ENCODE results near the gene CDH15.
A peak's percentile ranks its signal among the peaks of the same experiment; 100 is the strongest.
"Not testable (repeated sequence)": the region's sequence is repeated elsewhere in the genome, so short reads cannot be mapped to it uniquely, and the experiment has no call there.

The CDH15 gene

DNA sequence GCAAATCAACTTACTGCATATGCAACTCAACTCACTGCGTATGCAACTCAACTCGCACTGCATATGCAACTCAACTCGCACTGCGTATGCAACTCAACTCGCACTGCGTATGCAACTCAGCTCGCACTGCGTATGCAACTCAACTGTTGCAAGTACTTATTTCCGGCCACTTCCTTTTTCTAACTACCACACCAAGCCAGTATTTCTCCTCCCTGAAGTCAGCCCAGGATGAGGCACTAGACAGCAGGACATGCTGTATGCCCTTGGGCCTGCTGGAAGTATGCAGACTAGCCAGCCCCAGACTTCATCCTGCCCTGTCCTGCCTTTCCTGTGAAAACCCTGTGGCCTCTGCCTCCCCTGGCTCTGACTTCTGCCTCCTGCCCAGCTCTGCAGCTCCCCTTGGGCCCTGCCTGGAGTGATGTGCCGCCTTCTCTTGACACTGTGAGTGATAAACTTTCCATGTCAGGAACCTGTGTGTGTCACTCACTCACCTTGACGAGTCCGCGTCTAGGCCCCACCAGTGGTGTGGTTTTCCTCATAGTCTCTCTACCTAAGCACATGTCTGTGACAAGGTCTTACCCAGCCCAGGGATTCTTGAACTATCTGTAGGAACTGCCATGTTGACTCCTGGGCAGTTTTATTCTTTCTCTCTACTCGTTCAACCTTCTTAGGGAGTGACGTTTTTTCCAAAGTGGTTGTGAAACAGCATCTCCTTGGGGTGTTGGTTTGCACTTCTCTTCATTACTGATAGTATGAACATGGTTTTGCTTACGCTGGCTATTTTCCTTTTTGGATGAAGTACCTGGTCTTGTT is 62.3 kb downstream of the CDH15 start:
- DNase-seq (ENCODE audit: low read depth) = no peak

DNA sequence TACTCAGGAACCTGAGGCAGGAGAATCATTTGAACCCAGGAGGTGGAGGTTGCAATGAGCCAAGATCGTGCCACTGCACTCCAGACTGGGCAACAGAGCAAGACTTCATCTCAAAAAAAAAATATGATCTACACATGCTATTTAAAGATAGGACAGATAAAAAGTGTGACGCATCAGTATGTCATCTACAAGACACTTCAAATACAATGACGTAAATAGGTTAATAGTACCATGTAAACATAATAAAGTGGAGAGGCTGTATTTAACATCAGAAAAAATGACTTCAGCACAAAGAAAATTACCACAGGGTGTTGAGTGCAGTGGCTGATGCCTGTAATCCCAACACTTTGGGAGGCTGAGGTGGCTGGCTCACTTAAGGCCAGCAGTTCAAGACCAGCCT is 66.2 kb downstream of the CDH15 start:
- DNase-seq (ENCODE audit: low read depth) = no peak

DNA sequence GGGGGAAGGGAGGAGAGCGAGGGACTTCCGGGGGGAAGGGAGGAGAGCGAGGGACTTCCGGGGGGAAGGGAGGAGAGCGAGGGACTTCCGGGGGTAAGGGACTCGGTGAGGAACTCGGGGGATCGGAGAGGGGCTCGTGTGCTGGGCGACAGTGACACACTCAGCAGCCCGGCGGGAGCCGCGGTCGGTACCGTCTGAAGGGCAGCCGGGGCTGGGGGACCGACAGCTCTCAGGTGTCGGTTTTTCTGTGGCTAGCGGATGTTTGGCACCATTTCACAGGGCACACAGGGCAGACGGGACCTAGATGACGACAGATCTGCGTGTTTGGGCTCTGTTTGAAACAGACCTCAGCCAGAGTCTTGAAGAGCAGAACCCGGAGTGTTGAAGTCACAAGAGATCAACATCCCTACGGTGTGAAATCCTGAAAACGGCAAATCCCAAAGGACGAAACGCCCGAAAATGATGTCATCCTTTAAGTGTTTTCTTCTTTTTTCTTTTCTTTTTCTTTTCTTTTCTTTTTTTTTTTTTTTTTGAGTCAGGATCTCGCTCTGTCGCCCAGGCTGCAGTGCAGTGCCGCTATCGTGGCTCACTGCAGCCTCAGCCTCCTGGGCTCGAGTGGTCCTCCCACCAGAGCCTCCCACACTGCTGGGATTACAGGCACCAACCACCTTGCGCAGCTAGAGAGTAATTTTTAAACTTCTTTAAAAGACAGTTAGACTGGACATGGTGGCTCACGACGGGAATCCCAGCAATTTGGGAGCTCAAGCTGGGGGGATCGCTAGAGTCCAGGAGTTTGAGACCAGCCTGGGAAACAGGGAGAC is 69.8 kb downstream of the CDH15 start:
- DNase-seq (ENCODE audit: low read depth) = peak; percentile 51

DNA sequence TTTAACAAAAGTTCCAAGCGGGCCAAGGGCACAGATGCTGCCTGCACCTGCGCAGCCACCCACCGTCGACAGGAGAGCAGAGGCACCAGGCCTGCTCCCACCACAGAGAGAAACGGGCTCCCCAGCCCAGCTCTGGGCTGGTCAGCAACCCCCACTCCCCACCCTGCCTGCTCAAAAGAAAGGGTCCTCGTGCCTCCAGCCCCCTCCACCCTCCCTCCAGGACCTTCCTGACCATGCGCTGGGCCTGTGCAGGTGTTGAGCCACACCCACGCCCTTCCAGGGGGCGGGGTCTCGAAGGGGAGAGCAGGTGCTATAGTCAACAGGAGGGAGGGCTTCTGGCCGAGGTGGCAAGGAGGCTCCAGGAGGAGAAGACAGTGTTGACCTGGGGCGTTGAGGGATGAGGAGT is 71.2 kb downstream of the CDH15 start:
- no peak for DNase-seq (ENCODE audit: low read depth)

DNA sequence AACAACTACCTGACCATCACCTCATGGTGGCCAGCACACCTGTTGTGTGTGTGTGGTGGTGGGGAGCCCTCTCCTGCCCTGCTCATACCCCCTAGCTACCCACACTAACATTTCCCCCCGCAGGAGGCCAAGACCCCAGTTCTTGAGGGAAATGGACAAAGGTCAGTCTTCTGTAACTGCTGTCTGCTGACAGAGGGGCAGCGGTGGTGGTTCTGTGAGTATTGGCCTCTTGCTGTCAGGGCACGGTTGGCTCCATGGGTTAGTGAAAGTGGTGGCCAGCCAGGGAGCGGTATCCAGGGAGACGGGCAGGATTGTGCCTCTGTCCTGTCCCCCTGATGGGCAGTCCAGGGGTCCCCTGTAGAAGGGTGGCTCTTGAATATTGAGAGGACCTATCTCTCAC is 72.1 kb downstream of the CDH15 start:
- DNase-seq (ENCODE audit: low read depth) = no peak

DNA sequence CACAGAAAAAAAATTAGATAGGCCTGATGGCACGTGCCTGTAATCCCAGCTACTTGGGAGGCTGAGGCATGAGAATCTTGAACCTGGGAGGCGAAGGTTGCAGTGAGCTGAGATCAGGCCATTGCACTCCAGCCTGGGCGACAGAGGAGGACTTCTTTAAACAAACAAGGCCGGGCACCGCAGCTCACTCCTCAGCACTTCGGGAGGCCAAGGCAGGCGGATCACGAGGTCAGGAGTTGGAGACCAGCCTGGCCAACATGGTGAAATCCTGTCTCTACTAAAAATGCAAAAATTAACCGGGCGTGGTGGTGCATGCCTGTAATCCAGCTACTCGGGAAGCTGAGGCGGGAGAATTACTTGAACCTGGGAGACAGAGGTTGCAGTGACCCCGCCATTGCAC is 72.7 kb downstream of the CDH15 start:
- DNase-seq (ENCODE audit: low read depth) = not testable (repeated sequence)

DNA sequence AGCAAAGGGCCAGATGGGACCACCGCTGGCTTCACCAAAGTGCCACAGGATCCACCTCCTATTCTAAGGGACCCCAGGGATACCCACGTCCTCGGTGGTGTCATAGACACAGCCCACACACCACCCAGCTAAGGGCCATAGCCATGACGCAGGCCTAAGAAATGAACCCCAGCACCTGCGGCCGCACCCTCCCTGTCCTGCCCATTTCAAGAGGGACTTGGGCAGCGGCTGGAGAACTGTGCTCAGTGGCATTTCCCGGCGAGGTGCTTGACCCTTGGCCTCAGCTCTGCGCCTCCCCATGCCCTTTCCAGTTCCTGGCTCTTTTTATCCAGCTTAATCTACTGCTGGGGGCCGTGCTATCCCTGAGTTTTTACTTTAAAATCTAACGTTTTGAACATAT is 73.2 kb downstream of the CDH15 start:
- DNase-seq (ENCODE audit: low read depth) = no peak
